ENCODE data around the gene EXOC4.

DNA sequence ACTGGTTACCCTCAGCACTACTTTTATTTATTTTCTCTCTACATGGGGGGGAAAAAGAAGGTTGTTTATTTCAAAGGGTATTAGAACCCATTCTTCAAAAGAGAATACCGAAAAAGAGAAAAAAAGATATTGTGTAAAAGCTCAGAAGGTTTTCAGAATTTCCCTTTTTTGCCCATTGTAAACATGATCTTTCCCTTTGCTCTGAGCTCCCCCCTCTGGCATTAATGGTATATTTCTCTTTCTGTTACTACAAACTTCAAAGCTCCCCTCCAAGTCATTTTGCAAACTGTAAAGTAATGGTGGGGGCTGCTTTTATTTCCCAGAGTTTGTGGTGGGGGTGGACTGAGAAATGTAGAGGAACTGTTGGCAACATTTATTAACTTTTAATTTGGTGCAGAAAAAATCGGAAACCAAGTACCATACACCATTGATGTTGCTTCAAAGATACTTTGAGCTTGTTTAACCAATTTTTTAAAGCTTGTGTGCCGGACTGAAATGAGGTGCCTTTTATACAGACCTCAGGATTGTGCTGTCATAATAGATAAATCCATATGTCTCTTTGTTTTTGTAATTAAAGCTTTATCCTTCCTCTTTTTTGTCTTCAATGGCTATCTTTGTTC lies 181.5 kb downstream of the EXOC4 start:
- TF ChIP-seq EZH2 (IDR thresholded peaks at IDR 0.05; ENCODE audit: insufficient read depth, poor library complexity, severe bottlenecking) (no peak), EZH2phosphoT487 (IDR thresholded peaks at IDR 0.05; ENCODE audit: insufficient read depth, low read depth) (no peak)
